Measurements from ENCODE around the gene SLC15A5. TPM values are rescaled to one million over a fixed set of nuclear protein-coding genes. Genes with fewer than 3 reads are reported as not detected.
A peak's percentile ranks its signal among the peaks of the same experiment; 100 is the strongest.

The SLC15A5 gene
- total RNA-seq, 3 donors from 2014 or later: not detected

DNA sequence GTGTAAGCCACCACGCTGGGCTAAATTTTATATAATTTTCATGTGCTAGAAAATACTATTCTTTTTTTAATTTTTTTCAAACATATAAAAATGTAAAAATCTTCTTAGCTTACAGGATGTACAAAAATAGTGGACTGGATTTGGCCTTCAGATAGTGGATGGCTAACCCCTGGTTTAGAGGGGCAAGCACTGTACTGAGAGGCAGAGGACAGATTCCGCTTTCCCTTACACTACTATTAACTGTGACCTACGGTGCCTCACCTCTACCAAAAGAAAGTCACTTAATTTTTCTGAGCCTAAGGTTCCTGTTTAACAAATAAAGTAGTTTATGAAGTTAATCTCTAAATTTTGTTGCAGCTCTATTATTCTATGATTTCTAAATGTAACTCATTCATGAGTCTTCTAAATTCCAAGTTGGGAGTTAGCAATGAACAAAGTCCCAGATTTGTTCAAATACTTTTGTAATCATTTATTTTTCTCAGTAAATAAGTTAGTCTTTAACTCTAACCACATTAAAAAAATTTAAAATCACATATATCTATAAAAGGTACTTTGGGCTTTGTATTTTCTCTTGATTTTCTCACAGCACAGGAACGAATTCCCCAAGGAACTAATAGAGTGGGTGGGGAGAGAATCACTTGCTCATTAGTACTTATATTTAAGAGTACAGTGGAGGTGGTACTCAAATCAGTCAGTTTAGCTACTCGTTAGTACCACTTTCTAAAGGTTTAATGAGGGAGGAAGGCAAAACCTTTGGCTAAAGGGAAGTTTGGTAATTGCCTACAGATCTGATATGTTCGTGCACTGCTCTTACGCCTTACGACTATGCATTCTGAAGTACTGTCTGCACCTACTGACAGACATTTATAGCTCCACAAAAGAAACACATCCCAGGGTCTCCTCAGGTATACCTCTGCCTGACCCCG is 33.7 kb downstream of the SLC15A5 start:
- Histone ChIP-seq H3K36me3 (ENCODE audit: low read depth) (no peaks in the 10 kb centered on the region), H3K9me3 (no peaks in the 10 kb centered on the region), H3K4me1 (ENCODE audit: low read depth) (no peaks in the 10 kb centered on the region), H3K4me3 (no peak overlapping the region)
- intact Hi-C loops (cut with DNase I, micrococcal nuclease): no loop called here
- ATAC-seq (no peak), DNase-seq (no peak)
- TF ChIP-seq, protein P1, sequence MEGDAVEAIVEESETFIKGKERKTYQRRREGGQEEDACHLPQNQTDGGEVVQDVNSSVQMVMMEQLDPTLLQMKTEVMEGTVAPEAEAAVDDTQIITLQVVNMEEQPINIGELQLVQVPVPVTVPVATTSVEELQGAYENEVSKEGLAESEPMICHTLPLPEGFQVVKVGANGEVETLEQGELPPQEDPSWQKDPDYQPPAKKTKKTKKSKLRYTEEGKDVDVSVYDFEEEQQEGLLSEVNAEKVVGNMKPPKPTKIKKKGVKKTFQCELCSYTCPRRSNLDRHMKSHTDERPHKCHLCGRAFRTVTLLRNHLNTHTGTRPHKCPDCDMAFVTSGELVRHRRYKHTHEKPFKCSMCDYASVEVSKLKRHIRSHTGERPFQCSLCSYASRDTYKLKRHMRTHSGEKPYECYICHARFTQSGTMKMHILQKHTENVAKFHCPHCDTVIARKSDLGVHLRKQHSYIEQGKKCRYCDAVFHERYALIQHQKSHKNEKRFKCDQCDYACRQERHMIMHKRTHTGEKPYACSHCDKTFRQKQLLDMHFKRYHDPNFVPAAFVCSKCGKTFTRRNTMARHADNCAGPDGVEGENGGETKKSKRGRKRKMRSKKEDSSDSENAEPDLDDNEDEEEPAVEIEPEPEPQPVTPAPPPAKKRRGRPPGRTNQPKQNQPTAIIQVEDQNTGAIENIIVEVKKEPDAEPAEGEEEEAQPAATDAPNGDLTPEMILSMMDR (IDR thresholded peaks at IDR 0.05): no peak

DNA sequence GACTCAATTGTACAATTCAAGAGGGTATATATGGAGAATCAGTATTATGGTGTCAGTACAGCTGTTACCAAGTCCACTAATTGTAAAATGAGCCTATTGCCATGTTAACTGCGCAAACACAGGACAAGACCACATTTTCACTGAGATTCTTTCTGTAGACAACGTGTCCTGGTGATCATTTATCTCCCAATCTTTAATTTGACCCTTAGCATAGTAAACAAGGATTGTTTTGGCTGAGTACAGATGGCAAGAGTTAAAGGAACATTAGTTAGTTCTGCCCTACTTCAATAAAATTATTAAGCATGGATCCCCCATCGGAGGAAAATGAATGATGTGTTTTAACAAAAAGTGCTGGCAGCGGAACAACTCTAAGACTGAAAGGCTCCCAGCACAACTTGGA is 36.1 kb downstream of the SLC15A5 start:
- intact Hi-C loops (cut with DNase I, micrococcal nuclease): no loop called here
- Histone ChIP-seq H3K4me1 (ENCODE audit: low read depth) (no peaks in the 10 kb centered on the region), H3K9me3 (no peaks in the 10 kb centered on the region), H3K4me3 (no peak overlapping the region), H3K36me3 (ENCODE audit: low read depth) (no peaks in the 10 kb centered on the region)
- DNase-seq (no peak), ATAC-seq (no peak)
- TF ChIP-seq, protein P1 (IDR thresholded peaks at IDR 0.05): no peak

DNA sequence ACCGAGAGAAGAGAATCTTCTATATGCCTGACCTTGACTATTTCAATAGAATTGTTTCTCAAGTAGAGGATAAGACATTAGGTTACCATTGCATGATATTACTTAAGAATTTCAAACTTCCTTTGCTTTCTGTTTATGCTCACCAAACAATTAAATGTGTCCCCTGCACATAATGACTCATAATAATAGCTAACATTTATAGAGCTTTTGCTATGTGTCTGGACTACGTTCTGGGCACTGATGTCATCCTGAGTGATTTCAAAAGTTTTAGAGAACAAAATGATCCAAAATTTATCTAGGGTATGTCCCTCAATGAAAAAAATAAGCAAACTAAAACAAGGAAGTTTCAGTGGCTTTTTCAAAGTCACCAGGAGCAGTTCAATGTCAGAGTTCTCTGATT is 38.8 kb downstream of the SLC15A5 start:
- H3K4me3 ChIP-seq: no peak overlapping the region
- H3K36me3 ChIP-seq (ENCODE audit: low read depth): no peaks in the 10 kb centered on the region
- no peaks in the 10 kb centered on the region for H3K4me1 ChIP-seq (ENCODE audit: low read depth)
- ATAC-seq: peak; percentile 27
- no peak for DNase-seq
- TF ChIP-seq, protein P1 (IDR thresholded peaks at IDR 0.05): no peak
- intact Hi-C loops (cut with DNase I, micrococcal nuclease): no loop called here
- no peaks in the 10 kb centered on the region for H3K9me3 ChIP-seq

DNA sequence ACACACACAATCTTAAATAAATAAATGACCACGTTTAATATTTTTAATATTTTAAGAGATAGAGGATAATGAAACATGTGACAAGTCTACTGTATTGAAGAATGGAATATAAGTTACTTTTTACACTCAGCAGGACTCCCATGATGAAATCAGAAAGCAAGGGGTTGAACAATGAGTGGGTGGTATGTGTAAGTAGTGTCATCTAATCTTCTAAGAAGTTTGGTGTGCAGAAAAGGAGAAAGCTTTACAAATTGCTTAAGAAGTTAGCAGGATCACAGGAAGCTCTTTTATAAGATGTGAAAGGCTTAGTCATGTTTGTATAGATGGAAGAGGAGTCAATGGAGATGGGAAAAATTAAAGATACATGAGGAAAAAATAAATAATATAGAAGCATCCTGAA is 47.8 kb downstream of the SLC15A5 start:
- no peak for DNase-seq
- peaks cover 8% of the 10 kb centered on the region for H3K9me3 ChIP-seq
- TF ChIP-seq, protein P1 (IDR thresholded peaks at IDR 0.05): no peak
- no peaks in the 10 kb centered on the region for H3K4me1 ChIP-seq (ENCODE audit: low read depth)
- ATAC-seq: no peak
- intact Hi-C loops (cut with DNase I, micrococcal nuclease): no loop called here
- H3K36me3 ChIP-seq (ENCODE audit: low read depth): no peaks in the 10 kb centered on the region
- H3K4me3 ChIP-seq: no peak overlapping the region

DNA sequence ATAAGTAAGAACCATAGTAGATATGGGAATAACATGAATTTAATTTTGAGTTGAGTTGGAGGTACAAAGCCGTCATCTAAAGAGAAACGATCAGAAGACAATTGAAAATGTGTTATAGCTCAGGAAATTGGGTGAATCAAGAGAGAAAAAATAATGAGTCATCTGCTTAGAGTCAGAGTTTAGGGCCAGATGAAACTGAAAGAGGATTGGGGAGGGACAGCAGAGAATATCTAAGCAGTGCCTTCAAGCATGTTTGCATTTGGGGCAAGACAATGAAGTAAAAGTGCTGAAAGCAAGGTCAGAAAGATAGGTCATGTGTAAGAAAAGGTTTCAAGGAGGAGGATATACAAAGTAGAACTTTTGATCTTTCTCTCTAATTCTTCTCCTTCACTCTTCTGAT is 49.4 kb downstream of the SLC15A5 start:
- peak; percentile 64 for ATAC-seq
- Histone ChIP-seq H3K36me3 (ENCODE audit: low read depth) (no peaks in the 10 kb centered on the region), H3K4me1 (ENCODE audit: low read depth) (no peaks in the 10 kb centered on the region), H3K4me3 (no peak overlapping the region), H3K9me3 (peaks cover 8% of the 10 kb centered on the region)
- TF ChIP-seq, protein P1 (IDR thresholded peaks at IDR 0.05): no peak
- DNase-seq: no peak
- intact Hi-C loops (cut with DNase I, micrococcal nuclease): no loop called here
